HFFc6 (cell line): ENCODE data around the gene ARL4D. TPM values are rescaled to one million over a fixed set of nuclear protein-coding genes. Genes with fewer than 3 reads are reported as not detected.
"Not testable (repeated sequence)": the region's sequence is repeated elsewhere in the genome, so short reads cannot be mapped to it uniquely, and the experiment has no call there.

Experiments
- DNase-seq: peaks from one replicate; pipeline ENCODE4 v3.0.0-alpha.2; 2018
- H3K27ac Mint-ChIP-seq: 2 replicates; pipeline ENCODE4 v1.8.0; 2020; ENCODE audit warnings: mild to moderate bottlenecking, mixed read lengths
- H3K27me3 Mint-ChIP-seq: 2 replicates; pipeline ENCODE4 v1.8.0; 2021; ENCODE audit warnings: mild to moderate bottlenecking, moderate library complexity, mixed read lengths; ENCODE audit not compliant: insufficient read depth
- H3K36me3 Mint-ChIP-seq: 2 replicates; pipeline ENCODE4 v1.8.0; 2021; ENCODE audit warnings: low read depth, mixed read lengths
- H3K4me1 Mint-ChIP-seq: 2 replicates; pipeline ENCODE4 v1.8.0; 2020; ENCODE audit warnings: low read depth, mixed read lengths
- H3K4me3 Mint-ChIP-seq: 2 replicates; pipeline ENCODE4 v1.8.0; 2020; ENCODE audit warnings: mild to moderate bottlenecking, moderate library complexity, mixed read lengths
- H3K9me3 Mint-ChIP-seq: 2 replicates; pipeline ENCODE4 v1.8.0; 2020; ENCODE audit warnings: mild to moderate bottlenecking, mixed read lengths
- CTCF ChIP-seq: fragments of 200-600 bp; sonication (generic); IDR thresholded peaks from 2 replicates; pipeline ENCODE4 v1.5.0; 2021; ENCODE audit warnings: antibody characterized with exemption, mild to moderate bottlenecking
- total RNA-seq, 6 experiments: library from RNA; stranded (reverse); fragmentation: NEBNext Ultra II Directional; extraction: Animal tissue kit (Norgen Biotek cat#: 25700); gene quantifications; 2 replicates in 1 of 6; 3 replicates in 5 of 6; pipeline ENCODE4 v1.2.3, GENCODE V29; 2021

The ARL4D gene
- total RNA-seq, 6 experiments from 2014 or later: 24.9 to 27.5 (median 26.3) TPM

GRCh38 chr17:43393944-43394482, 4.8 kb upstream of the ARL4D start:
- peak; percentile 99 for TF ChIP-seq CTCF
- no peaks in the 10 kb centered on the region for H3K36me3 Mint-ChIP-seq
- DNase-seq: peak; percentile 81
- no peak overlapping the region for H3K4me3 Mint-ChIP-seq
- H3K9me3 Mint-ChIP-seq: no peaks in the 10 kb centered on the region
- peaks cover 26% of the 10 kb centered on the region for H3K4me1 Mint-ChIP-seq
- H3K27ac Mint-ChIP-seq: peak overlapping the region; percentile 43
- peaks cover 4% of the 10 kb centered on the region for H3K27me3 Mint-ChIP-seq

- peaks cover 23% of the 10 kb centered on the region for H3K4me1 Mint-ChIP-seq
Observed at GRCh38 chr17:43394696-43395095, 4.1 kb upstream of the ARL4D start.

GRCh38 chr17:43395165-43395564, 3.6 kb upstream of the ARL4D start:
- Mint-ChIP-seq H3K27me3 (peaks cover 6% of the 10 kb centered on the region), H3K36me3 (peaks cover 8% of the 10 kb centered on the region), H3K27ac (no peak overlapping the region), H3K4me3 (no peak overlapping the region), H3K4me1 (peaks cover 21% of the 10 kb centered on the region), H3K9me3 (no peaks in the 10 kb centered on the region)
- no peak for TF ChIP-seq CTCF
- DNase-seq: no peak

More at GRCh38 chr17:43394696-43395095, 4.1 kb upstream of the ARL4D start:
- not testable (repeated sequence) for DNase-seq, H3K27me3 Mint-ChIP-seq, H3K4me3 Mint-ChIP-seq, H3K27ac Mint-ChIP-seq, H3K9me3 Mint-ChIP-seq, H3K36me3 Mint-ChIP-seq

- peaks cover 22% of the 10 kb centered on the region for H3K36me3 Mint-ChIP-seq
- H3K27ac Mint-ChIP-seq: peak overlapping the region; percentile 9; the same call in 1 of the 2 replicates
- no peaks in the 10 kb centered on the region for H3K9me3 Mint-ChIP-seq
- H3K4me3 Mint-ChIP-seq: no peak overlapping the region
- no peak for TF ChIP-seq CTCF
- peaks cover 9% of the 10 kb centered on the region for H3K27me3 Mint-ChIP-seq
- peaks cover 34% of the 10 kb centered on the region for H3K4me1 Mint-ChIP-seq
- no peak for DNase-seq
Observed at GRCh38 chr17:43396491-43397060, 2.2 kb upstream of the ARL4D start.

- Mint-ChIP-seq H3K4me1 (peaks cover 50% of the 10 kb centered on the region), H3K27ac (peak overlapping the region; percentile 99), H3K4me3 (peak overlapping the region; percentile 94), H3K27me3 (peaks cover 16% of the 10 kb centered on the region), H3K36me3 (peaks cover 37% of the 10 kb centered on the region), H3K9me3 (no peaks in the 10 kb centered on the region)
- DNase-seq: no peak
- TF ChIP-seq CTCF: no peak
Observed at GRCh38 chr17:43399839-43400328, 1.1 kb downstream of the ARL4D start.

- TF ChIP-seq CTCF: no peak
- Mint-ChIP-seq H3K4me3 (peak overlapping the region; percentile 94), H3K4me1 (peaks cover 56% of the 10 kb centered on the region), H3K36me3 (peaks cover 37% of the 10 kb centered on the region), H3K27ac (peak overlapping the region; percentile 99), H3K9me3 (no peaks in the 10 kb centered on the region), H3K27me3 (peaks cover 16% of the 10 kb centered on the region)
- peak; percentile 94 for DNase-seq
Observed at GRCh38 chr17:43400943-43401717, 2.3 kb downstream of the ARL4D start.
